Fibroblast of skin of right biceps (primary cell): ENCODE measurements around the gene UBALD1.

Source experiments
- DNase-seq: peaks from one replicate; pipeline ENCODE4 v3.0.0-alpha.2; 2013

The UBALD1 gene

DNA sequence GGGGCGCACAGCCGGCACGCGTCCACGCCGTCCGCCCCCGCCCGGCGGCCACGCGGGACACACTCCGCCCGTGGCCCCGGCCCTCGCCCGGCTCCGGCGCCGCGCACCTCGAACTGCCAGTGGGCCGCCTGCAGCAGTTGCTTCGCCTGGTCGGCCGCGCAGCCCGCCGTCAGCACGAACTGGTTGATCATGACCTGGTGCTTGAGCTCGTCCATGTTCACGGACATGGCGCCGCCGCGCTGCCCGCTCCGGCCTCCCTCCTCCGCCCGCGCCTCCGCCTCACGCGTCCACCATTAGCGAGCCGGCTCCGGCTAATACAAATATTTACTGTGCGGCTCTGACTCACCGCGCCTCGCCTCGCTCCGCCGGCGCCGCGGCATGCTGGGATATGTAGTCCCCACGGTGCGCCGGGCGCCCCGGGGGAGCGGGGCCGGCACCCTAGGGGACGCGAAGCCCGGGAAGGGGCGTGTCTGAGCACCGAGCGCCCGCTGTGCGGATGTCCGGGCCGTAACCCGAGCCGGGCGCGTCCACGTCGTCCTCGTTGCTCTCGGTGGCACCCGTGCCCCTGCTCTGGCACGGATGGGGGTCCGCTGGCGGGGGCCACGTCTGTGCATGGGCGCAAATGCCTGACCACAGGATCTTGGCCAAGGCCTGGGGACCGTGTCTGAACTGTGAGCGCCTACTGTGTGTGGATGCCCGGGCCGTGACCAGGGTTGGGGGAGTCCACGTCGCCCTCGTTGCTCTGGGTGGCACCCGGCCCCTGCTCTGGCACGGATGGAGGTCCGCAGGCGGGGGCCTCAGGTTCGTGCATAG, at the start of gene UBALD1:
Gene UBALD1, minus strand, starts transcription at position 318 of the 813 bp plus-strand sequence. Its CDS starts 91 bp downstream, at position 227.
- DNase-seq = peak; percentile 92

DNA sequence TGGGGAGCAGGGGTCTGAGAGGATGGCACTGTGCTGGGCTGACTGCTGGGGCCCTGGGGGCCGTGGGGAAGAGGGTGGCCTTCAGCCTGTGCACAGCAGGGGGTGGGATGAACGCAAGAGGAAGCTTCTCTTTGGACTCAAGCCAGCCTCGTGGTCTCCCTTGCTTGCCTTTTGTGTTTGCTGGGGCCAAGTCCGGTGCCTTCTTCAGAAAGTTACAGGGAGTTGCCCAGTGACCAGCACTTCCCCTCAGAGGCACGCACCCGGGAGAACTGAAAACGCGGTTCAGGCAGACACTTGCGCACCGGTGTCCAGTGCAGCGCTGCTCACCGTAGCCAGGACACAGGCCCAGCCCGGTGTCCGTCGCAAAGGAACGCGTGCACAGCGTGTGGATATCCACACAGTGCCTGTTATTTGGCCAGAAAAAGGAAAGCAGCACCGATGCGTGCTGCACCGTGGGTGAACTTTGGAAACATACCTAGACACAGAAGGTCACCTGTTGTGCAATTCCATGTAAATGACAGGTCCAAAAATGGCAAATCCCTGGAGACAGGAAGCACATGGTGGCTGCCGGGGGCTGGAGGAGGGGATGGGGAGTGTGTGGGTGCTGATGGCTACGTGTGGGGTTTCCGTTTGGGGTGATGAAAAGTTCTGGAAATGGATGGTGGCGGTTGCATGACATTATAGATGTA, 49.2 kb upstream of the UBALD1 start:
- DNase-seq = peak; percentile 6

DNA sequence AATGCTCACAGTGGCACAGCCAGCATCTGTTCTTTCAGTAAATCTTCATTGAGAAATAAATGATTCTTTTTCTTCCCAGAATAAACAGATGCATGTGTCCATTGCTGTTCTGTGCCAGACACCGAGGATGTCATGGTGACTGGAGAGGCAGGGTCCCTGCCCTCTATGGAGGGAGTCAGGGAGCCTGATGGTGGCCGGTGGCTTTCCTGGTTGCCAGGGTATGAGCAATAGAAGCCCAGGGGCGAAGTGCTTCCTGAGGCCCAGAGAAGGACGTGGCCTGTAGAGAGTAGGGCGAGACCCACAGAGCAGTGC, 48.7 kb upstream of the UBALD1 start:
- no peak for DNase-seq

DNA sequence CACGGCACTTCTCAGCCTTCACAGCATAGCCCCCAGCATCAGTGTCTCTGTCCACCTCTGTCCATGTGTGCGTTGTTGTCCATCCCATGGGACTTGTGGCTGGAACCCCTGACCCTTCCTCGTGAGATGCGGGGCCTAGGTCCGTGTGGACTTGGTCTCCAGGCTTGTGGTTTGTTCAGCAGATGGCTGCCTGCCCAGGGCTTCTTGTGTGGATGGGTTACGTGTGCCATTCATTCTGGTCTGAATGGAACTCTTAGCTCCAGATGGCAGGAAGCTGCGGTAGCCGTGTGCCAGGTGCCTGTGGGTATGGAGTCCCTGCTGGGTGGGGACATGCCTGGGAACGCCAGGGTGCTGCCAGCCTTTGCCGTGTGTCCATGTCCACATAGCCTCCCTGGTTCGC, 47.0 kb upstream of the UBALD1 start:
- no peak for DNase-seq

DNA sequence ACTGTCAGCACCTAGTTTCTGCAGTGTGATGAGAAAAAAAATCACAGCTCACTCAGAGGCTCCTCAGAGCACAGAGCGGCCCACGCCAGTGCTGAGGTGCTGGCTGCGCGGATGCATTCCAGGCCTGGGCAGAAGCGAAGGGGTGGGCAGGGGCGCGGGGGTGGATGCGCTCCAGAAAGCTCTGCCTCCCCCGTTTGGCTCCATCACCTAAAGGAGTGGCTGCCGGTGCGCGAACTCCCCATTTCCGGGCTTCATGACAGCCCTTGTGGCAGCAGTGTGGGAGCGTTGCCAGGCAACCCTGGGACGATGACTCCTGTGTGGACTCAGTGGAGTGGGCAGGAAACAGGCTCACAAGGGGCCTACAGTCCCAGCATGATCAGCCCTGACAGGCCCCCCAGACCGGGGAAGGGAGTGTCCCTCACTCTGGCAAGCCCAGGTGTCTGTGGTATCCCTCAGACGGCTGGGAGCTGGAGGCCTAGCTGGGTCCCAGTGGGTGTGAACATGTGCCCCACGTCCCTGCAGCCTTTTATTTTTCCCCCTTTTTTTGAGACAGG, 45.8 kb upstream of the UBALD1 start:
- peak; percentile 60 for DNase-seq

DNA sequence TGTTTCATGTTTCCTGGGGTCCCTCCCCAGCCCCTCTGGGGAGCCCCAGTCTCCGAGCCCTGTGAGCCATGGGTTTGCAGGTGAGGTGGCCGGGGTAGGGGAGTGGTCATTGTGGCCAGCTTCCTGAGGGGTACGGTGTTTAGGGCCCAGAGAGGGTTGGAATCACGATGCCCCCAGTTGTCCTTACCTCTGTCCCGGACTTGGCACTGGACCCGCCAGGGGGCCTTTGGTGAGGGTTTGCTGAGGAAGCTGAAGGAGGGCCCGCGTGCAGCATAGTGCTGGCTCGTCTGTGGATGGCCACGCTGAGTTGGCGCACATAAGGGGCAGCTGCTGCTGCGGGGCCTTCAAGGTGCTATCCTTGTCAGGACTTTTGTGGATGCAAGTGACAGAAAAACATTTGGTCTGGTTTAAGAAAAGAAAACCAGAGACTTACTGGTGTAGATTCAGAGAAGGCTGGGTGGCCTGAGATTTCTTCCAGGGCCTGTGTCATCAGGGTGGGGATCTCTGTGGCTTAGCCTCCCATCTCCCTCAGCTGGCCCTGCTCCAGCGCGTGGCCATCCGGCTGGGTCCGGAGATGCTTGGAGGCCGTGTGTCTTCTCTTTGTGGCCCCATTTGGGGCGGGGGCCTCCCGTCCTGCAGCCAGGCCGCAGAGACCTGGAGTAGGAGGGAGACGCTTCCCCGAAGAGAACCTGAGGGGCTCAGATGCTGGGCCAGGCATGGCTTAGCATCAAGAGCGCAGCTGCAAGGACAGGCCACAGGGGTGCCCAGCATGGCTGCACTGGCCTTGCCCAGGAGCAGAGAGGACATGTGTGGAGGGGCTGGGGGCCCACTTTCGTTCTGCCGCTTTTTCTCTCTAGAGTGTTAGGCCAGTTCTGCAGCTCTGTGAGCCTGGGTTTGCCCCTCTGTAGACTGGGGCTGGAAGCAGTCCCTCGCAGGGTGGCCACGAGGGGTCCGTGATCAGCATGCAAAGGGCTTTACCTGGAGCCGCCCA, 45.0 kb upstream of the UBALD1 start:
- DNase-seq = no peak

DNA sequence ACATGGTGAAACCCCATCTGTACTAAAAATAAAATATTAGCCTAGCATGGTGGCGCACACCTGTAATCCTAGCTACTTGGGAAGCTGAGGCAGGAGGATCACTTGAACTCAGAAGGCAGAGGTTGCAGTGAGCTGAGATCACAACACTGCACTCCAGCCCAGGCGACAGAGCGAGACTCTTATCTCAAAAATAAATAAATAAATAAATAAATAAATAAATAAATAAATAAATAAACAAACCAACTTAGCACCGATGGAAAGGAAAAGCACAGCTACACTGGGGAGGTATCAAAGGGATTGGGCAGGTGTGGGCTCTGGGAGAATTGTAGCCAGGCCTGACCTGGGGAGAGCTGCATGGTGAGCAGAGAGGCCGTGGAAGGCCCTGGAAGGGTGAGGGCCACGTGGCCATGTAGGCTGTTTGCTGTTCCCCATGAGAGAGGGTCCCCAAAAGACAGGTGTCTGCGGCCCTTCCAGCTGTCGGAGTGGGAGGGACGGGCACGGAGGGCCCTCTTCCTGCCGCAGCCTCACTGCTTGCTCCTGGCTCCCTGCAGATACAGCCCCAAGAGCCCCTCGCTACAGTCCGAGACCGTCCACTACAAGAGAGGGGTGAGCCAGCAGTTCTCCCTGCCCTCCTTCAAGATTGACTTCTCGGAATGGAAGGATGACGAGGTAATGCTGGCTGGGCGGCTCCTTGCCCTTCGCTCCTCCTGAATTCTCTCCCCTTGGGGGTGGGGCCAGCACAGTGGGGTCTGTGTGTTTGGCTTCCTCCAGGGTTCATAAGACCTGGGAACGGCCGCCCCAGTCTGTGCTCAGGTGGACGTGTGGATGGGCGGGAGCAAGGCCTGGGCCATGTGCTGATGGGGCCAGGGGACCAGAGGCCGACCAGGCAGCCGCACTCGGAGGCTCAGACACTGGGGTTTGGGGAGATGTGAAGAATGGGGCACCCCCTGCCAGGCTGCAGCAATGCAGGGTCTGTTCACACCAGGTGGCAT, 42.3 kb upstream of the UBALD1 start:
- DNase-seq = no peak

DNA sequence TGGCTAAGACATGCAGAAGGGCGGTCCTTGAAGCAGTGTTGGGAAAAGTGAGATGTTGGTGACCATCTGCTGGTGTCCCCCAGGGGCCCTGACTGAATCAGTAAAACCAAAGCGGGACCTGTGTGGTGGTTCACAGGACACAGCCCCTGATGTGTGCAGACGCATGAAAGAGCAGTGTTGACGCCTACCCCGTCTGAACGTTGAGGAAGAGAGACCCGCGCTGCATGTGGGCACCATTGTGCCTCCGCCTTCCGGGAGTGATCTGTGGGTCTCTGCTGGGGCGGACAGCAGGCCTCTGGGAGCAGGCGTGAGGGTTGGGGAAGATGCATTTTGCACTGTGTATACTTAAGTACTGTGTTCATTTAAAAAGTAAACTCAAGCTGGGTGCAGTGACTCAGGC, 41.5 kb upstream of the UBALD1 start:
- DNase-seq = no peak

DNA sequence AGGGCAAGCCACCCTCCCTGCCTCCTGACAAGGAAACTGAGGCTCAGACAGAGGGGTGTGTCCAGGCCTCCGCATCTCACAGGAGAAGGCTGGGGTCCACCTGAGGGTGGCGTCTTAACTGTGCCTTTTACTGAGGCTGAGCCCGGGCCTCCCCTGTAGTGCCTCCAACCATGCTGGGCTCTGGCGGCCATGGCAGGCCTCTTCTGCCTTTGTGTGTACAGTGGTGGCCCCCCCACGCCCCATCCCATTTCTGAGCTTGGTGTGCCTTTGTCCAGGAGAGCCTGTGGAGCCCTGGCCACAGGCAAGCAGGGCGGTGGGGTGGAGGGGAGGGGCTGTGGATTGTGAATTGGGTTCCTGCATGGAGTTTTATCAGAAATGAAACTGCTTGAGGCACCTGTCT, 41.1 kb upstream of the UBALD1 start:
- no peak for DNase-seq

DNA sequence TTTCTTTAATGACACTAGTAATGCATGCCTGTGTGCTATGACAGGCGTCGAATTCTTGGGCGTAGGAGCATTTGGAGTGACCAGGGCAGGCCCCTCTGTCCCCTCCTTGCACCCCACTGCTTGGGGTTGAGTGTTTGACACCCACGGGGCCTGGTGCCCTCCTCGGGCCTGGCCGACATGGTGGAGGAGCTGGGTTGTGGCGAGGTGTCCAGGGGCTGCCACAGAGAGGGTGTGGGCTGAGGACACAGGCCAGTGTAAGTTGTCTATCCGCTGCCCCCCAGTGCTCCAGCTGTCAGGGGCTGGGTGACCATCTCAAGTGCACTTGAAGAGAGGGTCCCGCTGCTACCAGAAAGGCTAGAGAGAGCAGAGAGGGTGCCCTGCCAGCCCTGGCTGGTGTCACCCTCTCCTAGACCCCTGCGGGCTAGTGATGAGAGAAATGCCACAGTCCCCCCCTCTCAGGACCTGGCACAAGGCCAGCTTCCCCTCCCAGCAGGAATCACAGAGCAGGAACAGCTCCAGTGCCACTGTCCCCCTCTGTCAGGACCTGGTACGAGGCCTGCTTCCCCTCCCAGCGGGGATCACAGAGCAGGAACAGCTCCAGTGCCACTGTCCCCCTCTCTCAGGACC, 40.4 kb upstream of the UBALD1 start:
- DNase-seq = no peak

DNA sequence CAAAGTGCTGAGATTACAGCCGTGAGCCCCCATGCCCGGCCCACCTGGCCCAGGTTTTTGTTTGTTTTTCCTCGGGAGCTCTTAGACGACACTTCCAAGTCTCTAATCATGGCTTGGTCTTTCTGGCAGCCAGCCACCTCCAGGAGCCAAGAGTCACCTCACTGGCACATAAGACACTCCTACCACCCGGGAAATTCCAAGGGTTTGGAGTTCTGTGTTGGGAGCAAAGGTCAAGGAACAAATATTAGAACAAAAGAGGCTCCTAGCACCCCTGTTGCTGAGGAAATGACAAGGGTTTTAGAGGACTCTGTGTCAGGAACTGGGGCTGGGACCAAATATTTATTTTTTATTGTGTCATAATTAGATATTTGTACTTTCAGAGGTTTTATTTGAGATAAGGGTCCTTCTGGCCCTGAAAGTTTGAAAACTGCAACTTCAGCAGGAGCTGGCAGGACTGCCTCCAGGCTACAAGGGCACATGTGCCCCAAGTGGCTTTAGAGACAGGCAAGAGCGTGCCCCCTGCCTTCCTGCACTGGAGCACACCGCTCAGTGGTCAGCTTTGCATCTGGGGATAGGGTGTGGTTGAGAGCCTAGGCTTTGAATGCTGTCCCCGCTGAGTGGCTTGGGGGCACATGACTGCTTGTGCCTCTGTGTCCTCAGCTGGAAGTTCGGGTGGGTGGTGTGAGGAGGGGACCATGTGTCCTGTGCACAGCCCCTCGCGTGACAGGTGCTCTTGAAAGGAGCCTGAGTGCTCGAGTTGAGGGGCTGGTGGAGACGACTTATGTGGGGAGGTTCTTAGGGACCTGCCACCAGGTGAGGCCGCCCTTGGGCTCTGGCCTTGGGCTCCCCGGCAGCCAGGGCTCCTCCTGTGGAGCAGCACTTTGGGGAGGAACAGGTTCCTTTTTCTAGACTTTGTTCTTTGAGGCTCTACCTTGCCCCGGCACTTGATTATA, 39.6 kb upstream of the UBALD1 start:
- no peak for DNase-seq

DNA sequence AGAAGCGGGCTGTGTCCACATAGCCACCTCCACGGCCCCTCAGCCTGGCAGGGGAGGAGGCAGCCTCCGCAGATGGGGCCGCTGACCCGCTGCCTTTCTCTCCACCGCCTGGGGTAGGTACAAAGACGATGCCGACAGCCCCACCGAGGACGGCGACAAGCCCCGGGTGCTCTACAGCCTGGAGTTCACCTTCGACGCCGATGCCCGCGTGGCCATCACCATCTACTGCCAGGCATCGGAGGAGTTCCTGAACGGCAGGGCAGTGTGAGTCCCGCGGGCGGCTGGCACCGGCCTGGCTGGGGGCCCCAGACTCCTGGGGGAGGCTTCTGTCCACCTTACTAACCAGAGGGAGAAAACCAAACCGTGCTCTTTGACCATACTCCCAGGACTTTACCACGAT, 37.9 kb upstream of the UBALD1 start:
- DNase-seq = no peak

DNA sequence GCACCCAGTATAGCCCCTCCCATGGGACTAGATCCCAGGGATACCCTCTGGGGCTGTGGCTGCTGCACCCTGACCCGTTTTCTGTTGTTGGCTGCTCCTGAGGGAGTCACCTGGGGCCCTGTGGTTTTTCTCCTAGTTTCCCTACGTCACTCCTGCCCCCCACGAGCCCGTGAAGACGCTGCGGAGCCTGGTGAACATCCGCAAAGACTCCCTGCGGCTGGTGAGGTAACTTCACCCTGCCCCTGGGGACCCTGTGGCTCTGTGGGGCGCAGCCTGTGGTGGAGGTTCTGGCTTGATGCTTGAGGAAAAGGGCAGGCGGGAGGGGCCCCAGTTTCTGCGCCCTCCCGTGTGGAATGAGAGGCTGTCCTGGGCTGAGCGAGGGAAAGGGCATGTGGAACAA, 37.1 kb upstream of the UBALD1 start:
- DNase-seq = no peak

DNA sequence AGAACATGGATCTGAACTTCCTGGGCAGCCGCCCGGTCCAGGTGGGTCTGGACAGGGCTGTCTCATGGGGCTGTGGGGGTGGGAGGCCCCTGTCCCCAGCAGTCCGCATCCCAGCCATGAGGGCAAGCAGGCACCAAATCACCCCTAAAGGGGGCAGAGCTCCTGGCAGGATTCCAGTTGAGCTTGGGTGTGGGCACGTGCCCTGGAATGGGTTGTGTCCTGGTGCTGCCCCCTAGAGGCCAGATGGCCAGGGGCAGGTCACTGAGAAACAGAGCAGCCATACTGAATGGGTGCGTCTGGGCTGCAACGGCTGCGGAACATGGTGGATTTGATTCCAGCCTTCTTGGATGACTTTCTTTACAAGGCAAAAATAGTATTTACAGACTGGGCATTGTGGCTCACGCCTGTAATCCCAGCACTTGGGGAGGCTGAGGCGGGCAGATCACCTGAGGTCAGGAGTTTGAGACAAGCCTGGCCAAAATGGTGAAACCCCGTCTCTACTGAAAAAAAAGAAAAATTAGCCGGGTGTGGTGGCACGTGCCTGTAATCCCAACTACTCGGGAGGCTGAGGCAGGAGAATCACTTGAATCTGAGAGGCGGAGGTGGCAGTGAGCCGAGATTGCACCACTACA, 35.9 kb upstream of the UBALD1 start:
- peak; percentile 62 for DNase-seq

DNA sequence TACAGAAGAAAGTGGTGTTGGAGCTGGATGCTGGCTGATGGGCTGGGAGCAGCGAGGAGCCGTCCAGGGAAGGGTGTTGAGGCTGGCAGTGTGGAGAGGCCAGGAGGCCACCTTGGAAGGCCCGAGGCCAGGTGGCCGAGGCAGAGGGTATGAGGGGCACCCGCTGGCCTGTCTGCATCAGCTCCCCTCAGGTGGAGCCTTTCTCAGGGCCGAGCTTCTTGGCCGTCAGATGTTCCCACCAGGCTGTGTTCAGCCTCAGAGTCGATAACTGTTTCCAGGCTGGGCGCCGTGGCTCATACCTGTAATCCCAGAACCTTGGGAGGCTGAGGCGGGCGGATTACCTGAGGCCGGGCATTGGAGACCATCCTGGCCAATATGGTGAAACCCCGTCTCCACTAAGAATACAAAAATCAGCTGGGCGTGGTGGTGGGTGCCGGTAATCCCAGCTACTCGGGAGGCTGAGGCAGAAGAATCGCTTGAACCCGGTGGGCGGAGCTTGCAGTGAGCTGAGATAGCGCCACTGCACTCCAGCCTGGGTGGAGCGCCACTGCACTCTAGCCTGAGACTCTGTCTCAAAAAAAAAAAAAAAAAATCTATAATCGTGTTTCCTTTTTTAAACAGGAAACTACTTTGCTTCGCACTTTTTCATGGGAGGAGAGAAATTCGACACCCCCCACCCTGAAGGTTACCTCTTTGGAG, 35.2 kb upstream of the UBALD1 start:
- DNase-seq = no peak

DNA sequence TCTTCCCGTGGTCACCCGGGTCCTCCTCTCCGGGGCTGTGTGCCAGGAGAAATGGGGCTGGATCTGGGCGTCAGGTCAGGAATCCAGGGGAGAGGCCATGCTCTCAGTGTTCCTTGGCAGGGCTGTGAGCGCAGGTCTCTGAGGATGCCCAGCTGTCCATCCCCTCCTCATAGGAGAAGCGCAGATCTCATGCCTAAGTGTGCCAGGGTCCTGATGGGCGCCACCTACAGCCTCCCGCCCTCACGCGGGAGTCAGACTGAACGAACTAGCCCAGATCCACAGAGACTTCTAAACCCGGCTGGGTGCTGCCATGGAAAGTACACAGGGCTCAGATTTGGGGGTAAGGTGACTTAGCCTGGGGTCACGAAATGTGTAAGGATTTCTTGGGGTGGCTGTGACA, 34.2 kb upstream of the UBALD1 start:
- no peak for DNase-seq

DNA sequence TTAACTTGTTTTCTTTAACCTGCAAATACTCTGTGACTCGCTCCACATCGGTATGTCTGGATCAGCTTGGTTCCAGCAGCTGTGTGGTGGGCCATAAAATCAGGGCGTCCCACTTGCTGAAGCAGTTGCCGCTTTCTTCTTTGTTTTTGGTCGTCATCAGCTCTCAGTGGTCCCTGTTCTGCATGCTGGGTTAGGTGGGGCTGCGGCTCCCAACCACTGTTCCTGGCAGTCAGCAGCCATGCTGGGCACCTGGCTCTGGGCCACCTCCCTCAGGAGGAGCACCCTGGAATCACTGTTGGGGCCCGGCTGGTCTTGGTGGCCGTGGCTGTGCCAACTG, 32.9 kb upstream of the UBALD1 start:
- no peak for DNase-seq

DNA sequence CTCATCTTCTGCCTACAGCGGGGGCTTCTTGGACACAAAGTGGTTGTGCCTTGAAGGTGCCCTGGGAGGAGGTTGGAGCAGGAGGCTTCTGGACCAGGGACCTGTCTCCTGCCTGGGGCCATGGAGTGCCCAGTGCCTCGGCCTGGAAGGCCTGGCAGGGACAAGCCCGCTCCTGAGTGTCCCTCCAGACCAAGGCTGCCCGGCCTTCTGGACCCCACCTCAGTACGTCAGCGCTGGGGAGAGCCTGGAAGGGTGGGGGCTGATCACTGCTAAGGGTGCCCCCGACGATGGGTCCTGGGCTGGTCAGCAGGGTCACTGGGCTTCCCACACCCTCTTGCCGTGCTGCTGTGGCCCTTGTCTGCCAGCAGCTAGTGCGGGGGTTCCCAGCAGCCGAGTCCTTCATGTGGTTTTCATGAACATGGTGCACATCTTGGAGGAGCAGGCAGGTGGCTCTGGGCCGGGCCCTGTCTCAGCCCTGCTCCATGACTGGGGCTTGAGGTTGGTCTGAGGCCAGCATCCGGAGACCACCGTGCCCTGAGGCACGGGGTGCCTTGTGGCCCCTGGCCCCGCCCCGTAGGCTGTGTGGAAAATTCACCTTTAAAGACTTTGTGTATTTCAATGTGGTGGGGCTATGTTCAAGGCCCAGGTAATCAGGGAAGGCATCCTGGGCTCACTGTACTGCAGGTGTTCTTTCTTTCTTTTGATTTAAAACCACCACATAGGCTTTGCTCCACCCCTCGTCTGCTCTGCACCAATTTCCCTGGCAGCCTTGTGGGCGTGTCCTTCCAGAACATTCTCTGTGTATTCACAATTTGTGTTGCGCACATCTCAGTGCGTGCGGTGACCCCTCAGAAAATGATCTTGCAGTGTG, 32.3 kb upstream of the UBALD1 start:
- DNase-seq = no peak
